ENCODE measurements around the gene CTTNBP2.
A peak's percentile ranks its signal among the peaks of the same experiment; 100 is the strongest.

CTTNBP2 gene

GRCh38 chr7:117819558-117819957, 53.7 kb downstream of the CTTNBP2 start:
- H3K4me1 ChIP-seq (ENCODE audit: insufficient read depth, low read length), result peaks cover 15% of the 10 kb centered on the region; the same call in 1 of the 2 replicates
- no peaks in the 10 kb centered on the region; the same call in 1 of the 2 replicates for H3K36me3 ChIP-seq (ENCODE audit: insufficient read depth, low read length)
- H3K27me3 ChIP-seq (ENCODE audit: insufficient read depth, low read length), result no peaks in the 10 kb centered on the region
- no peak overlapping the region for H3K9ac ChIP-seq (ENCODE audit: low read depth, low read length)
- 82% methylated on average over 2 of the region's 2 CpGs for WGBS
- no peak overlapping the region for H3K4me3 ChIP-seq (ENCODE audit: low read length)
- H3K9me3 ChIP-seq (ENCODE audit: insufficient read depth, low read depth, low read length), result no peaks in the 10 kb centered on the region
- no peak overlapping the region for H3K27ac ChIP-seq (ENCODE audit: low read depth, low read length)

GRCh38 chr7:117818232-117818631, 55.0 kb downstream of the CTTNBP2 start:
- H3K36me3 ChIP-seq (ENCODE audit: insufficient read depth, low read length), result no peaks in the 10 kb centered on the region; the same call in 1 of the 2 replicates
- no peak overlapping the region for H3K27ac ChIP-seq (ENCODE audit: low read depth, low read length)
- no peak overlapping the region for H3K4me3 ChIP-seq (ENCODE audit: low read length)
- H3K9ac ChIP-seq (ENCODE audit: low read depth, low read length), result no peak overlapping the region
- no peaks in the 10 kb centered on the region for H3K9me3 ChIP-seq (ENCODE audit: insufficient read depth, low read depth, low read length)
- WGBS, result 100% methylated on average over 2 of the region's 2 CpGs
- H3K27me3 ChIP-seq (ENCODE audit: insufficient read depth, low read length), result no peaks in the 10 kb centered on the region
- H3K4me1 ChIP-seq (ENCODE audit: insufficient read depth, low read length), result peaks cover 24% of the 10 kb centered on the region

- 88% methylated on average over 7 of the region's 7 CpGs for WGBS
- Histone ChIP-seq H3K9ac (ENCODE audit: low read depth, low read length) (no peak overlapping the region), H3K4me3 (ENCODE audit: low read length) (no peak overlapping the region), H3K9me3 (ENCODE audit: insufficient read depth, low read depth, low read length) (no peaks in the 10 kb centered on the region), H3K27ac (ENCODE audit: low read depth, low read length) (no peak overlapping the region), H3K27me3 (ENCODE audit: insufficient read depth, low read length) (no peaks in the 10 kb centered on the region), H3K4me1 (ENCODE audit: insufficient read depth, low read length) (peaks cover 34% of the 10 kb centered on the region), H3K36me3 (ENCODE audit: insufficient read depth, low read length) (no peaks in the 10 kb centered on the region)
Measured at GRCh38 chr7:117816727-117817126, 56.5 kb downstream of the CTTNBP2 start.

- no peak overlapping the region for H3K4me3 ChIP-seq (ENCODE audit: low read length)
- H3K9me3 ChIP-seq (ENCODE audit: insufficient read depth, low read depth, low read length), result no peaks in the 10 kb centered on the region
- WGBS, result 100% methylated on average over 1 of the region's 2 CpGs
- peaks cover 65% of the 10 kb centered on the region for H3K4me1 ChIP-seq (ENCODE audit: insufficient read depth, low read length)
- no peak overlapping the region for H3K9ac ChIP-seq (ENCODE audit: low read depth, low read length)
- H3K27ac ChIP-seq (ENCODE audit: low read depth, low read length), result peak overlapping the region; percentile 80
- H3K27me3 ChIP-seq (ENCODE audit: insufficient read depth, low read length), result no peaks in the 10 kb centered on the region
- peaks cover 8% of the 10 kb centered on the region; the same call in 1 of the 2 replicates for H3K36me3 ChIP-seq (ENCODE audit: insufficient read depth, low read length)
Measured at GRCh38 chr7:117811696-117812095, 61.5 kb downstream of the CTTNBP2 start.

- no peak overlapping the region; the same call in 1 of the 2 replicates for H3K9ac ChIP-seq (ENCODE audit: low read depth, low read length)
- peaks cover 65% of the 10 kb centered on the region for H3K4me1 ChIP-seq (ENCODE audit: insufficient read depth, low read length)
- peak overlapping the region; percentile 80 for H3K27ac ChIP-seq (ENCODE audit: low read depth, low read length)
- H3K27me3 ChIP-seq (ENCODE audit: insufficient read depth, low read length), result no peaks in the 10 kb centered on the region
- 0 out of 2 replicates have a peak overlapping the region, but pooled peaks have one; percentile 3 for H3K4me3 ChIP-seq (ENCODE audit: low read length)
- H3K9me3 ChIP-seq (ENCODE audit: insufficient read depth, low read depth, low read length), result no peaks in the 10 kb centered on the region
- 37% methylated on average over 3 of the region's 6 CpGs for WGBS
- H3K36me3 ChIP-seq (ENCODE audit: insufficient read depth, low read length), result peaks cover 8% of the 10 kb centered on the region; the same call in 1 of the 2 replicates
Measured at GRCh38 chr7:117810642-117811512, 62.4 kb downstream of the CTTNBP2 start.

- Histone ChIP-seq H3K27me3 (ENCODE audit: insufficient read depth, low read length) (no peaks in the 10 kb centered on the region), H3K4me3 (ENCODE audit: low read length) (0 out of 2 replicates have a peak overlapping the region, but pooled peaks have one; percentile 3), H3K4me1 (ENCODE audit: insufficient read depth, low read length) (peaks cover 65% of the 10 kb centered on the region), H3K27ac (ENCODE audit: low read depth, low read length) (peak overlapping the region; percentile 80), H3K9ac (ENCODE audit: low read depth, low read length) (no peak overlapping the region; the same call in 1 of the 2 replicates), H3K9me3 (ENCODE audit: insufficient read depth, low read depth, low read length) (no peaks in the 10 kb centered on the region), H3K36me3 (ENCODE audit: insufficient read depth, low read length) (peaks cover 8% of the 10 kb centered on the region; the same call in 1 of the 2 replicates)
- 75% methylated on average over 2 of the region's 3 CpGs for WGBS
Measured at GRCh38 chr7:117809958-117810357, 63.3 kb downstream of the CTTNBP2 start.

GRCh38 chr7:117808910-117809705, 64.1 kb downstream of the CTTNBP2 start:
- H3K9me3 ChIP-seq (ENCODE audit: insufficient read depth, low read depth, low read length), result no peaks in the 10 kb centered on the region
- H3K4me1 ChIP-seq (ENCODE audit: insufficient read depth, low read length), result peaks cover 64% of the 10 kb centered on the region
- peaks cover 8% of the 10 kb centered on the region; the same call in 1 of the 2 replicates for H3K36me3 ChIP-seq (ENCODE audit: insufficient read depth, low read length)
- no peak overlapping the region for H3K4me3 ChIP-seq (ENCODE audit: low read length)
- no peak overlapping the region; the same call in 1 of the 2 replicates for H3K9ac ChIP-seq (ENCODE audit: low read depth, low read length)
- peak overlapping the region; percentile 80 for H3K27ac ChIP-seq (ENCODE audit: low read depth, low read length)
- WGBS, result 65% methylated on average over 1 of the region's 2 CpGs
- H3K27me3 ChIP-seq (ENCODE audit: insufficient read depth, low read length), result no peaks in the 10 kb centered on the region

- 79% methylated on average over 7 of the region's 7 CpGs for WGBS
- no peak overlapping the region for H3K4me3 ChIP-seq (ENCODE audit: low read length)
- peak overlapping the region; percentile 17; the same call in 1 of the 2 replicates for H3K27ac ChIP-seq (ENCODE audit: low read depth, low read length)
- no peaks in the 10 kb centered on the region for H3K27me3 ChIP-seq (ENCODE audit: insufficient read depth, low read length)
- no peaks in the 10 kb centered on the region for H3K9me3 ChIP-seq (ENCODE audit: insufficient read depth, low read depth, low read length)
- peaks cover 8% of the 10 kb centered on the region; the same call in 1 of the 2 replicates for H3K36me3 ChIP-seq (ENCODE audit: insufficient read depth, low read length)
- H3K9ac ChIP-seq (ENCODE audit: low read depth, low read length), result no peak overlapping the region
- peaks cover 61% of the 10 kb centered on the region for H3K4me1 ChIP-seq (ENCODE audit: insufficient read depth, low read length)
Measured at GRCh38 chr7:117808341-117808757, 64.9 kb downstream of the CTTNBP2 start.

GRCh38 chr7:117807676-117808075, 65.6 kb downstream of the CTTNBP2 start:
- Histone ChIP-seq H3K4me3 (ENCODE audit: low read length) (no peak overlapping the region), H3K27ac (ENCODE audit: low read depth, low read length) (no peak overlapping the region)
- 79% methylated on average over 3 of the region's 3 CpGs for WGBS

GRCh38 chr7:117806011-117806410, 67.2 kb downstream of the CTTNBP2 start:
- Histone ChIP-seq H3K4me3 (ENCODE audit: low read length) (no peak overlapping the region), H3K4me1 (ENCODE audit: insufficient read depth, low read length) (peaks cover 42% of the 10 kb centered on the region), H3K9ac (ENCODE audit: low read depth, low read length) (no peak overlapping the region), H3K27me3 (ENCODE audit: insufficient read depth, low read length) (no peaks in the 10 kb centered on the region), H3K9me3 (ENCODE audit: insufficient read depth, low read depth, low read length) (no peaks in the 10 kb centered on the region), H3K36me3 (ENCODE audit: insufficient read depth, low read length) (peaks cover 8% of the 10 kb centered on the region; the same call in 1 of the 2 replicates), H3K27ac (ENCODE audit: low read depth, low read length) (no peak overlapping the region)
- WGBS, result 88% methylated on average over 5 of the region's 5 CpGs

More at GRCh38 chr7:117807676-117808075, 65.6 kb downstream of the CTTNBP2 start:
- Histone ChIP-seq H3K9ac (ENCODE audit: low read depth, low read length) (no peak overlapping the region), H3K4me1 (ENCODE audit: insufficient read depth, low read length) (peaks cover 57% of the 10 kb centered on the region), H3K27me3 (ENCODE audit: insufficient read depth, low read length) (no peaks in the 10 kb centered on the region), H3K36me3 (ENCODE audit: insufficient read depth, low read length) (peaks cover 8% of the 10 kb centered on the region; the same call in 1 of the 2 replicates), H3K9me3 (ENCODE audit: insufficient read depth, low read depth, low read length) (no peaks in the 10 kb centered on the region)

Measured in HUES64 (cell line).